Measurements from ENCODE around the gene KRT82.

Gene KRT82

GRCh38 chr12:52368508-52368907 lies 37.6 kb downstream of the KRT82 start:
- Histone ChIP-seq H3K27ac (ENCODE audit: low read depth, low read length, poor library complexity, severe bottlenecking) (no peak overlapping the region), H4K20me1 (ENCODE audit: insufficient read depth, low read length) (no peaks in the 10 kb centered on the region), H3K4me3 (ENCODE audit: low read depth, low read length, poor library complexity, severe bottlenecking) (no peak overlapping the region), H3F3A (ENCODE audit: insufficient read depth, low read length) (no peaks in the 10 kb centered on the region), H3K79me2 (ENCODE audit: insufficient read depth, low read length) (no peaks in the 10 kb centered on the region), H3K4me2 (ENCODE audit: low read length) (no peak overlapping the region), H3K4me1 (ENCODE audit: insufficient read depth, low read length, severe bottlenecking) (no peaks in the 10 kb centered on the region), H3K36me3 (ENCODE audit: insufficient read depth, low read length) (no peaks in the 10 kb centered on the region), H3K9ac (ENCODE audit: low read length) (no peak overlapping the region), H3K9me2 (ENCODE audit: low read depth, low read length) (no peaks in the 10 kb centered on the region), H2AFZ (ENCODE audit: low read length) (no peak overlapping the region), H3K27me3 (ENCODE audit: insufficient read depth, low read length) (no peaks in the 10 kb centered on the region), H3K9me3 (ENCODE audit: low read length) (no peaks in the 10 kb centered on the region)
- TF ChIP-seq CTCF (IDR thresholded peaks at IDR 0.05; ENCODE audit: low read length) (no peak), EZH2 (IDR thresholded peaks at IDR 0.05; ENCODE audit: borderline replicate concordance, low read length) (no peak)

DNA sequence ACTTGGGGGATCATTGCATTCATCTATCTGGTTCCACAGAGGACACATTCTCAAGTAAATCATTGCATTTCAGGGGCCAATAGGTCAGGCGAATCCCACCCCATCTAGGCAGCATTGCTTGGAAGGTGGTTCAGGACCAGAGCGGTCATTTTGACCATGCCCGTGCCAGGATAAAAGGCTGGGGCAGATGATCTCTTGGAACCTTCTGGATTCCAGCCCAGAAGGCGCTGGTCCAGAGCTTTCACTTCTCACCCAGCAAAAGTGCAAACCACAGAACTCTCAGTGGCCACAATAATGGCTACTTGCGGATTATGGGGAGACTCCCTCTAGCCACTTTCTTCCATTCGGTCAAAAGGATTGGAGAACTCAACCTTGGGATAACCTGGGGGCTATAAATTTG lies 38.3 kb downstream of the KRT82 start:
- Histone ChIP-seq H3K27me3 (ENCODE audit: insufficient read depth, low read length) (no peaks in the 10 kb centered on the region), H3K79me2 (ENCODE audit: insufficient read depth, low read length) (no peaks in the 10 kb centered on the region), H3K4me1 (ENCODE audit: insufficient read depth, low read length, severe bottlenecking) (no peaks in the 10 kb centered on the region), H3K36me3 (ENCODE audit: insufficient read depth, low read length) (no peaks in the 10 kb centered on the region), H2AFZ (ENCODE audit: low read length) (no peak overlapping the region), H4K20me1 (ENCODE audit: insufficient read depth, low read length) (no peaks in the 10 kb centered on the region), H3K27ac (ENCODE audit: low read depth, low read length, poor library complexity, severe bottlenecking) (no peak overlapping the region), H3F3A (ENCODE audit: insufficient read depth, low read length) (no peaks in the 10 kb centered on the region), H3K9me2 (ENCODE audit: low read depth, low read length) (no peaks in the 10 kb centered on the region), H3K4me2 (ENCODE audit: low read length) (no peak overlapping the region), H3K9me3 (ENCODE audit: low read length) (no peaks in the 10 kb centered on the region), H3K4me3 (ENCODE audit: low read depth, low read length, poor library complexity, severe bottlenecking) (no peak overlapping the region), H3K9ac (ENCODE audit: low read length) (no peak overlapping the region)
- TF ChIP-seq EZH2 (IDR thresholded peaks at IDR 0.05; ENCODE audit: borderline replicate concordance, low read length) = no peak
- TF ChIP-seq CTCF (IDR thresholded peaks at IDR 0.05; ENCODE audit: low read length) = no peak

- no peak for TF ChIP-seq EZH2 (IDR thresholded peaks at IDR 0.05; ENCODE audit: borderline replicate concordance, low read length)
- TF ChIP-seq CTCF (IDR thresholded peaks at IDR 0.05; ENCODE audit: low read length) = no peak
- Histone ChIP-seq H3K4me1 (ENCODE audit: insufficient read depth, low read length, severe bottlenecking) (no peaks in the 10 kb centered on the region), H3K27me3 (ENCODE audit: insufficient read depth, low read length) (no peaks in the 10 kb centered on the region), H3K4me3 (ENCODE audit: low read depth, low read length, poor library complexity, severe bottlenecking) (no peak within 1 kb of the TSS), H3K9me2 (ENCODE audit: low read depth, low read length) (no peaks in the 10 kb centered on the region), H3K4me2 (ENCODE audit: low read length) (no peak within 1 kb of the TSS), H3K36me3 (ENCODE audit: insufficient read depth, low read length) (no peaks in the 10 kb centered on the region), H3F3A (ENCODE audit: insufficient read depth, low read length) (no peaks in the 10 kb centered on the region), H4K20me1 (ENCODE audit: insufficient read depth, low read length) (no peaks in the 10 kb centered on the region), H3K9me3 (ENCODE audit: low read length) (no peaks in the 10 kb centered on the region), H3K9ac (ENCODE audit: low read length) (no peak within 1 kb of the TSS), H2AFZ (ENCODE audit: low read length) (no peak within 1 kb of the TSS), H3K79me2 (ENCODE audit: insufficient read depth, low read length) (no peaks in the 10 kb centered on the region), H3K27ac (ENCODE audit: low read depth, low read length, poor library complexity, severe bottlenecking) (no peak within 1 kb of the TSS)
Observed at GRCh38 chr12:52366738-52367485, 39.2 kb downstream of the KRT82 start, which contains the start of gene KRT85. KRT85 (minus strand) TSS chr12:52367481; CDS start chr12:52367405, 76 bp downstream.

Measured in OCI-LY1 (cell line).